MM.1S (cell line): ENCODE measurements around the gene TIPRL.

ENCODE experiments used
- DNase-seq: peaks from one replicate; pipeline ENCODE4 v3.0.0-alpha.2; 2015
- H2AFZ ChIP-seq: fragments of 300-600 bp; sonication (generic); 2 replicates; pipeline ENCODE4 v1.6.0; 2016; ENCODE audit warnings: antibody characterized with exemption, low read length
- H3F3A ChIP-seq: fragments of 300-600 bp; sonication (generic); 2 replicates; pipeline ENCODE4 v1.6.1; 2016; ENCODE audit warnings: mild to moderate bottlenecking, antibody characterized with exemption, low read length, moderate library complexity, mixed read lengths; ENCODE audit not compliant: insufficient read depth
- H3K27ac ChIP-seq: fragments of 300-600 bp; sonication (generic); 2 replicates; pipeline ENCODE4 v1.5.1; 2016; ENCODE audit warnings: mild to moderate bottlenecking, low read length
- H3K27me3 ChIP-seq: fragments of 300-600 bp; sonication (generic); replicated peaks from 2 replicates; pipeline ENCODE4 v1.6.0; 2016; ENCODE audit warnings: low read length; ENCODE audit not compliant: insufficient read depth
- H3K36me3 ChIP-seq: fragments of 300-600 bp; sonication (generic); replicated peaks from 2 replicates; pipeline ENCODE4 v1.6.1; 2016; ENCODE audit warnings: mild to moderate bottlenecking, low read length, mixed read lengths; ENCODE audit not compliant: insufficient read depth
- H3K4me1 ChIP-seq: fragments of 300-600 bp; sonication (generic); 2 replicates; pipeline ENCODE4 v1.6.1; 2016; ENCODE audit warnings: low read length, mixed read lengths
- H3K4me2 ChIP-seq: fragments of 300-600 bp; sonication (generic); 2 replicates; pipeline ENCODE4 v1.6.0; 2016; ENCODE audit warnings: low read depth, low read length
- H3K4me3 ChIP-seq: fragments of 300-600 bp; sonication (generic); 2 replicates; pipeline ENCODE4 v1.5.1; 2016; ENCODE audit warnings: low read length, mixed read lengths
- H3K79me2 ChIP-seq: fragments of 300-600 bp; sonication (generic); 2 replicates; pipeline ENCODE4 v1.6.1; 2016; ENCODE audit warnings: mixed run types, low read length, mixed read lengths
- H3K9ac ChIP-seq: fragments of 300-600 bp; sonication (generic); 2 replicates; pipeline ENCODE4 v1.6.1; 2016; ENCODE audit warnings: low read length, mixed read lengths
- H3K9me2 ChIP-seq: fragments of 300-600 bp; sonication (generic); replicated peaks from 2 replicates; pipeline ENCODE4 v1.6.1; 2016; ENCODE audit warnings: mild to moderate bottlenecking, low read length, mixed read lengths; ENCODE audit not compliant: insufficient read depth
- H3K9me3 ChIP-seq: fragments of 300-600 bp; sonication (generic); replicated peaks from 2 replicates; pipeline ENCODE4 v1.6.1; 2016; ENCODE audit warnings: mild to moderate bottlenecking, low read length, mixed read lengths; ENCODE audit not compliant: insufficient read depth
- H4K20me1 ChIP-seq: fragments of 300-600 bp; sonication (generic); 2 replicates; pipeline ENCODE4 v1.6.1; 2016; ENCODE audit warnings: mild to moderate bottlenecking, low read length, moderate library complexity, mixed read lengths; ENCODE audit not compliant: insufficient read depth
- EZH2 ChIP-seq: fragments of 300-600 bp; sonication (generic); optimal IDR thresholded peaks from 2 replicates; pipeline ENCODE3; 2017; ENCODE audit warnings: low read depth, mild to moderate bottlenecking, antibody characterized with exemption, low read length, mixed read lengths
- EZH2phosphoT487 ChIP-seq: fragments of 300-600 bp; sonication (generic); IDR thresholded peaks from 2 replicates; pipeline ENCODE4 v1.6.1; 2018; ENCODE audit warnings: antibody characterized with exemption, low read length
- TF ChIP-seq, protein P1 (sequence below): fragments of 300-600 bp; sonication (generic); IDR thresholded peaks from 2 replicates; pipeline ENCODE4 v1.5.1; 2016; ENCODE audit warnings: antibody characterized with exemption, low read length, mixed read lengths

TIPRL gene

DNA sequence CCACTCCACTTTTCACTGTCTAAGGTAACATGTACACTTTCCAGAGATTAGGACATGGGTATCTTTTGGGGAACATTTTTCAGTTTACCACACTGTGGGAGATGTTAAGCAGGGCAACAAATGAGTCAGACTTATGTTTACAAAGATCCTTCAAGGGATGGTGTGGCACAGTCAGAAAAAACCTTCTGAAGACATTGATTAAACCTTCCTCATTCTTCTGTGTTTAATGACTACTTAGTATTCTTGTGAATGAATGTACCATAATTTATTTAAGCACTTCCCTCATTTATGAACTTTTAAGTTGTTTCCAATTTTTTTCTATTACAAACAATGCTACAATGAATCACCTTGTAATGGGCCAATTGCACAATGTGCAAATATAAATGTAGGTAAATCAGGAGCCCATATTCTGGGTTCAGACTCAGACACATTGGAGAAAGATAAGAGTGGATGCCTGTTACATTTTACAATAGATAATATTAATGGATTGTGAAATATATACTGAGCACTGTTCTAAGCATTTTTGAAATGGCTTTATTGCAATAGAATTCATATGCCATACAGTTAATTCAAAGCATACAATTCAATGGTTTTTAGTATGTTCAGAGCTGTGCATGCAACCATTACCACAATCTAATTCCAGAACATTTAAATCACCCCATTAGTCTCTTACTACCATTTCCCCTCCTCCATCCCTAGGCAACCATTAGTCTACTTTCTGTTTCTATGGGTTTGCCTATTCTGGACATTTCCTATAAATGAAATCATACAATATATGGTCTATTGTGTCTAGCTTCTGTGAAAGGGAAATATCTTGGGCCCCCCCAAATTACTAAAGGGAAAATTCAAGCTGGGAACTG lies 45.1 kb downstream of the TIPRL start:
- no peak overlapping the region for H3K9ac ChIP-seq
- no peak overlapping the region for H3K4me2 ChIP-seq
- no peak overlapping the region for H3K4me3 ChIP-seq
- no peaks in the 10 kb centered on the region for H3K9me2 ChIP-seq
- DNase-seq = no peak
- no peak overlapping the region for H3K27ac ChIP-seq
- peaks cover 30% of the 10 kb centered on the region for H3K79me2 ChIP-seq
- H2AFZ ChIP-seq = no peak overlapping the region
- peaks cover 30% of the 10 kb centered on the region for H3K4me1 ChIP-seq
- TF ChIP-seq, protein P1, sequence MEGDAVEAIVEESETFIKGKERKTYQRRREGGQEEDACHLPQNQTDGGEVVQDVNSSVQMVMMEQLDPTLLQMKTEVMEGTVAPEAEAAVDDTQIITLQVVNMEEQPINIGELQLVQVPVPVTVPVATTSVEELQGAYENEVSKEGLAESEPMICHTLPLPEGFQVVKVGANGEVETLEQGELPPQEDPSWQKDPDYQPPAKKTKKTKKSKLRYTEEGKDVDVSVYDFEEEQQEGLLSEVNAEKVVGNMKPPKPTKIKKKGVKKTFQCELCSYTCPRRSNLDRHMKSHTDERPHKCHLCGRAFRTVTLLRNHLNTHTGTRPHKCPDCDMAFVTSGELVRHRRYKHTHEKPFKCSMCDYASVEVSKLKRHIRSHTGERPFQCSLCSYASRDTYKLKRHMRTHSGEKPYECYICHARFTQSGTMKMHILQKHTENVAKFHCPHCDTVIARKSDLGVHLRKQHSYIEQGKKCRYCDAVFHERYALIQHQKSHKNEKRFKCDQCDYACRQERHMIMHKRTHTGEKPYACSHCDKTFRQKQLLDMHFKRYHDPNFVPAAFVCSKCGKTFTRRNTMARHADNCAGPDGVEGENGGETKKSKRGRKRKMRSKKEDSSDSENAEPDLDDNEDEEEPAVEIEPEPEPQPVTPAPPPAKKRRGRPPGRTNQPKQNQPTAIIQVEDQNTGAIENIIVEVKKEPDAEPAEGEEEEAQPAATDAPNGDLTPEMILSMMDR = no peak
- TF ChIP-seq EZH2phosphoT487 = no peak
- TF ChIP-seq EZH2 = no peak
- H3F3A ChIP-seq = peaks cover 9% of the 10 kb centered on the region; the same call in 1 of the 2 replicates
- H3K9me3 ChIP-seq = no peaks in the 10 kb centered on the region
- no peaks in the 10 kb centered on the region for H3K36me3 ChIP-seq
- peaks cover 6% of the 10 kb centered on the region for H4K20me1 ChIP-seq
- no peaks in the 10 kb centered on the region for H3K27me3 ChIP-seq

DNA sequence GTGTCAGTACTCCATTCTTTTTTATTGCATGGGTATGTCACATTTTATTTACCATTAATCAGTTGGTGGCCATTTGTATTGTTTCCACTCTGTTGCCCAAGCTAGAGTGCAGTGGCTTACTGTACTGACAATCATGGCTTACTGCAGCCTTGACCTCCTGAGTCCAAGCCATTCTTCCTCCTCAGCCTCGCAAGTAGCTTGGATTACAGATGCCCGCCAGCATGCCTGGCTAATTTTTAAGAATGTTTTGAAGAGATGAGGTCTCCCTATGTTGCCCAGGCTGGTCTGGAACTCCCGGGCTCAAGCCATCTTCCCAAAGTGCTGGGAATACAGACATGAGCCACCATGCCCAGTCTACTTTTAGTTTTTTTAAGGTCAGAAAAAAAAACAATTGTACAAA lies 46.2 kb downstream of the TIPRL start:
- no peaks in the 10 kb centered on the region for H3K9me2 ChIP-seq
- DNase-seq = no peak
- peaks cover 6% of the 10 kb centered on the region for H4K20me1 ChIP-seq
- no peaks in the 10 kb centered on the region for H3K36me3 ChIP-seq
- peaks cover 30% of the 10 kb centered on the region for H3K4me1 ChIP-seq
- peak overlapping the region; percentile 88 for H3K4me3 ChIP-seq
- H3K9ac ChIP-seq = no peak overlapping the region; the same call in 1 of the 2 replicates
- no peaks in the 10 kb centered on the region for H3K9me3 ChIP-seq
- H3K4me2 ChIP-seq = peak overlapping the region; percentile 85
- no peaks in the 10 kb centered on the region for H3K27me3 ChIP-seq
- H2AFZ ChIP-seq = peak overlapping the region; percentile 88
- H3K79me2 ChIP-seq = peaks cover 41% of the 10 kb centered on the region
- TF ChIP-seq EZH2phosphoT487 (no peak), EZH2 (no peak)
- TF ChIP-seq, protein P1 = no peak
- no peak overlapping the region for H3K27ac ChIP-seq
- peaks cover 9% of the 10 kb centered on the region; the same call in 1 of the 2 replicates for H3F3A ChIP-seq

DNA sequence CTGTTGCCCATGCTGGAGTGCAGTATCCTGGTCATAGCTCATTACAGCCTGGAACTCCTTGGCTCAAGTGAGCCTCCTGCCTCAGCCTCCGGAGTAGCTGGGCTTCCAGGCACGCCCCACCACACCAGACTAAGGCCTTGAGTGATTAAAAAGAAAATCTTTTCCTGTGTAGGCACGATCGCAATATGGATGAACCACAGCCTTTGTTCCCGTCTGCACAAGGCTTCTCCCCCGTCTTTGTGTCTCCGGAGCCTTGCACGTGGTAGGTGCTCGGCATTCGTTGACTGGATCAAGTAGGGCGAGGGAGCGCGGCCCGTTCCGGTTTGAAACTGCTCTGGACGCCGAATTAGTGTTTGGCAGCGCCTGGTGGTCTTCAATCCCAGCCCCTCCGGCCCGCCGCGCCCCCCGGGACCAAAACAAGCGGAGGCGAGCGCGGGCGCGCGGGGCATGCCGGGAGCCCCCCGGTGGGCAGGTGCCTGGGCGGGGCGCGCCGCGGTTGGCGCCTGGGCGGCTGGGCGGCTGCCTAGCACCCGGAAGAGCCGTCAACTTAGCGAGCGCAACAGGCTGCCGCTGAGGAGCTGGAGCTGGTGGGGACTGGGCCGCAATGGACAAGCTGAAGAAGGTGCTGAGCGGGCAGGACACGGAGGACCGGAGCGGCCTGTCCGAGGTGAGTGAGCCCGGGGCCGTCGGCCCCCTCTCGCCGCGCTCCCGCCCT lies 46.9 kb downstream of the TIPRL start, which contains the start of gene SFT2D2:
SFT2D2 (plus strand) TSS at position 529 of the 715 bp plus-strand sequence; CDS start at position 605, 76 bp downstream.
- Histone ChIP-seq H4K20me1 (peaks cover 6% of the 10 kb centered on the region), H3K27ac (peak within 1 kb of the TSS; percentile 36; the same call in 1 of the 2 replicates), H3K36me3 (no peaks in the 10 kb centered on the region), H2AFZ (peak within 1 kb of the TSS; percentile 88), H3K9me2 (no peaks in the 10 kb centered on the region), H3K79me2 (peaks cover 47% of the 10 kb centered on the region), H3K4me2 (peak within 1 kb of the TSS; percentile 85), H3K4me3 (peak within 1 kb of the TSS; percentile 88), H3K4me1 (peaks cover 30% of the 10 kb centered on the region), H3K9me3 (no peaks in the 10 kb centered on the region), H3F3A (peaks cover 9% of the 10 kb centered on the region; the same call in 1 of the 2 replicates), H3K9ac (peak within 1 kb of the TSS; percentile 83), H3K27me3 (no peaks in the 10 kb centered on the region)
- TF ChIP-seq, protein P1 = no peak
- TF ChIP-seq EZH2phosphoT487 (no peak), EZH2 (no peak)
- peak; percentile 93 for DNase-seq
